Renal cortical epithelial cell (primary cell): ENCODE measurements around the gene PDZRN4. TPM values are rescaled to one million over a fixed set of nuclear protein-coding genes. Genes with fewer than 3 reads are reported as not detected.
"Not testable (repeated sequence)": the region's sequence is repeated elsewhere in the genome, so short reads cannot be mapped to it uniquely, and the experiment has no call there.

Experiments used
- DNase-seq: peaks from one replicate; pipeline ENCODE4 v3.0.0-alpha.2; 2011; ENCODE audit warnings: low read depth
- total RNA-seq: library from RNA; depleted of rRNA; stranded (reverse); fragments of >200 nt; gene quantifications from 2 replicates; pipeline ENCODE4 v1.2.3, GENCODE V29; 2014

Gene PDZRN4
- total RNA-seq, 1 donor from 2014 or later, result 0.25 TPM

DNA sequence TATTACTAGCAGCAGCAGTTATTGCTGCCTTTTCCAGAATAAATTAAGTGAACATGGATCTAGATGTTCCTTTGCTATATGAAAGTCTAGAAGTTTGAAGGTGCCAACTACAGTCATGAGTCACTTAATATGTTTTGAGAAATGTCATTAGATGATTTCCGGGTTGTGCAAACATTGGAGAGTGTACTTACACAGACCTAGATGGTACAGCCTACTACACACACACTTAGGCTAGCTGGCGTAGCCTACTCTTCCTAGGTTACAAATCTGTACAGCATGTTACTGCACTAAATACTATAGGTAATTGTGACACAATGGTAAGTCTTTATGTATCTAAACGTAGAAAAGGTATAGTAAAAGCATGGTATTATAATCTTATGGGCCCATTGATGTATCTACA is 368.1 kb downstream of the PDZRN4 start:
- DNase-seq, result no peak

DNA sequence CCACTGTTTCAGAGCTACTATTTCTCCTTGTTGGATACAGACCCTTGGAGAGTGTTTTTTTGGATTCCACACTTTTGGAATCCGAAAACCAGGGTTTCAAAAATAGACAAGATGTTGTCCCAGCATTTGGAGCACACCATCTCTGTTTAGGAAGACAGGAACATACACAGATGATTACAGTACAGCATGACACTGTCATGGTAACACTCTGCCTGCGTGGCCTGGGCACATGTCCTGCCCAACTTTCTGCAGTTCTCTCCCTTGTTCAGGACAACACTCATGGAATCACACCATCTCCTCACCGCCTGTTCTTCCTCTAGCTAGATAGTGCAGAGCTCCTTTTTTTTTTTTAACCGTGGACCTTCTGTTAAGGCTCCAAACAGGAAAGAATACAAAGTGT is 369.2 kb downstream of the PDZRN4 start:
- no peak for DNase-seq

DNA sequence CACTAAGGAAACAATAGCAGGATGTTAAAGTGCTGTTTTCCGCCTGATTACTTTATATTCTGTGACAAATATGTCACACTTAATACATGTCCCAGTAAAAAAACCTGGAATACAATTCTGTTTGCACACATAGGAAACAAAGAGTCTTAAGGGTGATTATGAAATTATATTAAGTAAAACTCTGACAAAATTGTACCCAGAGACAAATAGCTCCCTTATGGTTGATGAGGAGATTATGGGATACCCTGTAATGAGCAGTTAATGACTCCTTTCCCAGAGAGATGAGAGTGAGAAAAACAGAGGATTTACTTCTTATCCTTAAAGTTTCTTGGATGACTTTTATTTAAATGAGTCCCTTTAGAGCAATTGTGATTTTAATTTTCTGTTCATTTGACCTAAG is 370.6 kb downstream of the PDZRN4 start:
- DNase-seq, result no peak

DNA sequence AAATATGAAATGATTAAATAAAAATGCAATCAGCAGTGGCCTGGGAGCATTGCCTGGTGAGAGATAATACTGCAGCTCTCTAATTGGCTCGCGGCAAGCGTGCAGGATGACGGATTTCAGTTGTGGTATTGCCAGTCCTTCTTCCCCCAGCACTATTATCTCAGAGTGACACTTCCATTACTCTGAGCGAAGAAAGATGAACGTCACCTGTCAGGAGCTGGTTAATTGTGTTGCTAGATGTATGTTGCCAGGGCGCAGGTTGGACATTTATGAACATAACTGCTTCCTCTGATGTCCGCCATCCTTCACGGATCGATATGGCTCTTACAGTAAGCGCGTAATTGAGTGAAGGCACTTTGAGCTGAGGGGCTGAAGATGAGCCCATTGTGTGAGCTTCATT is 374.9 kb downstream of the PDZRN4 start:
- DNase-seq, result no peak

DNA sequence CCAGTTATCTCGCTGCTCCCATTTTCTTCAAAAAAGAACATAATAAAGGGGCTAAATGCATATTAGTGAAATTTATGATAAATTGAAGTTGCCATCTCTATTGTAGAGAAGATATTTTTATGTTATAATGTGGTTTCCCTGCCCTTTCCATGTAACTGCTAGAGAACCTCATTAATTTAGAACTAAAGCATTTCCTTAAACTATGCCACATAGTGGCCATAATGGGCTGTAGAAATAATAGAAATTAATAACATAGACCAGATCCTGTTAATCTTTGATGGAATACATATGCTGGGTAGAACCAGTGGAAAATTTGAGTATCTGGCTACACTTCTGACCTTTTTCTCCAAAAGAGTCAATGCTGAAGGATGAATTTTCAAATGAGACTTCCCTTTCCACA is 376.7 kb downstream of the PDZRN4 start:
- DNase-seq, result no peak

DNA sequence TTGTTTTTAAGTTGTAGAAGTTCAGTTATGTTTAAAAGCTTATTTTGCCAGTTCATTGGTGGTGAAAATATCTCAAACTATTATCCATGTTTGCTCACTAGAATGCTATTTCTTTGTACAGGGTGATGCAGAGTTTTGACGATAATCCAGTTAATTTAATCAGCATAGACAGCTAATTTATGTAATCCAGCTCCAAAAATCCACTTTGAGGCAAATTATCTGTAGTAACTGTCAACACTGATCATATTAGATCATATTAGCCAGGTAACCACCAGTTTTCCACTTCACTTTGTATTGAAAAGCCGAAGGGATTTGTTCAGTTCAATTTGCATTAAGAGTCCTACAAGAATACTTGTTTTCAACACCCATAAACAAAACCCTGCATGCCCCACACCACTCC is 378.6 kb downstream of the PDZRN4 start:
- no peak for DNase-seq

DNA sequence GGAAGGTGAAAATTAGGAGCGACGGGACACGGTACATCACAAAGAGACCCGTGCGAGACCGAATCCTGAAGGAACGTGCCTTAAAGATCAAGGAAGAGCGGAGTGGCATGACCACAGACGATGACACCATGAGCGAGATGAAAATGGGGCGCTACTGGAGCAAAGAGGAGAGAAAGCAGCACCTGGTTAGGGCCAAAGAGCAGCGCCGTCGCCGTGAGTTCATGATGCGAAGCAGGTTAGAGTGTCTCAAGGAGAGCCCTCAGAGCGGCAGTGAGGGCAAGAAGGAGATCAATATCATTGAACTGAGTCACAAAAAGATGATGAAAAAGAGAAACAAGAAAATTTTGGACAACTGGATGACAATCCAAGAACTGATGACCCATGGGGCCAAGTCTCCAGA is 385.3 kb downstream of the PDZRN4 start:
- DNase-seq, result no peak

- DNase-seq, result no peak
Observed at GRCh38 chr12:41576925-41577324, 388.8 kb downstream of the PDZRN4 start.

GRCh38 chr12:41577995-41578394 is 389.9 kb downstream of the PDZRN4 start:
- DNase-seq, result no peak

- no peak for DNase-seq
Observed at GRCh38 chr12:41585784-41586183, 397.7 kb downstream of the PDZRN4 start.

DNA sequence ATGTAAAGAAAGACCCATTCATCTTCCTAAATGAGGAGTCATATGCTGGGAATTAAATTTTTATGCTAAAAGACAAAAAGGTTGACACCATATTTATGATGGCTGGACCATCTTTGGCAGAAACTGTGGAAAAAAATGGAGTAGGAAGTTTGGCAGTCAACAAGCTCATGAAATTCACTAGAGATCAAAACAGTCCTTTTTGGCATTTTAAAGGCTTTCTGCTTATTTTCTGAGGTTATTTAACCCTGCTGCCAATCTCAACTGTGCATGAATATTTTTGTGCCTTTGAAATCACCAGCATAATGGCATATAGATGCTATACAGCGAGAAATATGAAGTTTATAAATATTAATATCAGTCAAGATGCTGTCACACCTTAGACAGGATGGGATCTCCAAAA is 399.5 kb downstream of the PDZRN4 start:
- no peak for DNase-seq

DNA sequence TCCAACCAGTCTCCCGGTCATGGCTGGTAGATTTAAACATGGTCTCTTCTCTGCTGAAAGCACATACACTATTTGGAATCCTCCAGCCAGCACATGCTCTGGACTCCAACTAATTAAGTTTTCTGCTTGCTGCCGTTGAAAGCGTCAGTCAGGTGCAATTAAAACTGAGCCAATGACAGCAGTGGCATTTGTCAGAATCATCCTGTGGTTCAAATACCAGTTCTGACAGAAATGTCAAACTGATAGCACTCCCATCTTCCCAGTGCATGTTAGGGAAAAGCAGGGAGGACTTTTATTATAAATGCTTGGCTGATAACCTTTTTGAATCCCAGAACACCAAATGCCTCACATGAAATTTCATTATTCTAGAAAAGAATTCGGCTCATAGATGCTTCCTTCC is 401.8 kb downstream of the PDZRN4 start:
- no peak for DNase-seq

DNA sequence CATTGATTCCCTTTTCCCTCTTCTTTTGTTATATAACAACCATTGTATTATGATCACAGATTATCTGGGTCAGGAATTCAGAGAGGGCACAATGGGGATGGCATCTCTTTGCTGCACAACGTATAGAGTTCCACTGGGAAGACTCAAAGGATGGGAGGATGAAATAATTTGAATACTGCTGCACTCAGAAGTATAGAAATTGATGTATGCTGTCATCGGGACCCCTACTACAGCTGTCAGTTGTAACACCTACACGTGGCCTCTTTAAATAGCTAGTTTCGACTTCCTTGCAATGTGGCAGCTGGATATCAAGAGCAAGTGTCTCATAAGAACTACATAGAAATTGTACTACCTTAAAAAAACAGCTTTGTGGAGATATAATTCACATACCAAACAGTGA is 408.1 kb downstream of the PDZRN4 start:
- DNase-seq, result no peak

- DNase-seq, result peak; percentile 98
Observed at GRCh38 chr12:41604830-41605229, 416.7 kb downstream of the PDZRN4 start.

GRCh38 chr12:41605545-41606305 is 417.6 kb downstream of the PDZRN4 start:
- peak; percentile 49 for DNase-seq

DNA sequence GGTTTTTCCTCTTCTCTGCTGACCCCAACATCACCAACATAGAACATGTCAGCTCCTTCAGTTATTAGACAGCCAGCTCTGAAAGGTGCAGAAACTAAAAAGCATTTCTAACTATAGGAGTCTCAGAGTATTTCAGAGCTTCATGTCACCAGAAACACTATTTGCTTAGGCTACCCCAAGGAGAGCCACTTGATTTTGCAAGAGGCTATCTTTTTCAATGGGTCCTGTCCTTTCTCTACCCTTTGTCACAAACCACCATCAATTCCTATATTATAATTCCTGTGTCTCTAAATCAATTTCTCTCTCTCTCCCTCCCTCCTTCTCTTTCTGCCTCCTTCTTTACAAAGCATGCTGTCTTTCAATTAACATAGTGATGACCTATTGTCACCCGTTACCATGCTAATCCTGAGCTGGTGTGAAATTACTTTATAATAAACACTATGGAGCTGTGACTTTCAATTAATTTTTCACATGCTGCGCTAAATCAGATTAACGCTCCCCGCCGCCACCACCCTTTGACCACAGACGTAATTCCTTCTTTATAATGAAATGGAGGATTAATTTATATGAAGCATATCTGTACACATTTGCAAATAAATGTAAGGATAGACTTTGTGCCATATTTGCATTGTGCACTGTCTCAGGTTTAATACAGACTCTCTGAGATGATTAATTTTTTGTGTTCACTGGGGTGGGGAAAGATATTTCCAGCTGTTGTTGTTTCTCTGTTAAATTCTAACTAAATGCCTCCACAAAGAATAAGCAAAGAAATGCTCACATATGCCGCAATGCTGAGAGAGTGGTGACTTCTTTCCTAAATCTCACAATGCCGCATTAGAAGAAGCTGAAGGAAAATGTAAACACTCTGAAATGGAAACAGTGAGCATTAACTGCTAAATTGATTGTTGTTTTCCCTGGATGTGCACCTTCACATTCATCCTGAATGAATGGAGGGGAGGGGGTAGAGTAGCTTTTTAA is 418.6 kb downstream of the PDZRN4 start:
- peak; percentile 73 for DNase-seq

GRCh38 chr12:41612892-41613557 is 424.9 kb downstream of the PDZRN4 start:
- no peak for DNase-seq

DNA sequence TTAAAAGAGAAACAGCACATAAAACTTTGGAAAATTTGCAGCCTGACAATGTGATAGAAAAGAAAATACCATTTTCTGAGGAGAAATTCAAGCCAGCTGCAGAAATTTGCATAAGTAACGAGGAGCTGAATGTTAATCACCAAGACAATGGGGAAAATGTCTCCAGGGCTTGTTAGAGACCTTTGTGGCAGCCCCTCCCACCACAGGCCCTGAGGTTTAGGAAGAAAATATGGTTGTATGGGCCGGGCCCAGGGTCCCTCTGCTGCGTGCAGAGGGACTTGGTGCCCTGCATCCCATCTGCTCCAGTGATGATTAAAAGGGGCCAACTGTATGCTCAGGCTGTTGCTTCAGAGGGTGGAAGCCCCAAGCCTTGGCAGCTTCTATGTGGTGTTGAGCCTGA is 427.1 kb downstream of the PDZRN4 start:
- DNase-seq, result not testable (repeated sequence)

DNA sequence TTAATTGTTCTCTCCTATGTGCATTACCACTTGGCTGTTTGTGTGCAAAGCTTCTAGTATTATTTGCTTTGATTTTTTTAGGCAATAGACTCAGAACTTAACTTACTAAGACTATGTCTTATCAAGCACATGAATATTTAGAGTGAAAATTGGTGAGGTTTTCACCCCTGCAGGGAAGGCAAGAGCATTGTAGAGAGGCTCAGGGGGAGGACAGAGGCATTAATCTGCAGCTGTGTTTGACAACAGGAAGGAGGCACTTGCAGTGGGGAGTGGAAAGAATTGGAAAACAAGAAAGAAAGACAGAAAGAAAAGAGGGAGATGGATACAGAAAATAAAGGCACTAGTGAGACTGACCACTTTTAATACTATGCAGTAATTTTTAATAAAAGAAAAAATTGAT is 431.6 kb downstream of the PDZRN4 start:
- no peak for DNase-seq

- DNase-seq, result peak; percentile 83
Observed at GRCh38 chr12:41621291-41621690, 433.2 kb downstream of the PDZRN4 start.
